Stomach smooth muscle (tissue), 2 donors: Measurements from ENCODE around the gene PIK3R5.

Source experiments
- H3K27ac ChIP-seq: one replicate; pipeline ENCODE4 v1.7.0; 2013; ENCODE audit warnings: mild to moderate bottlenecking, low read length, inconsistent platforms
- H3K27me3 ChIP-seq, 2 donors: one replicate each; pipeline ENCODE4 v1.7.0; 2013; ENCODE audit warnings: low read length in 2 of 2; ENCODE audit not compliant: insufficient read depth in 2 of 2, control insufficient read depth in 1 of 2
- H3K36me3 ChIP-seq, 2 donors: one replicate each; pipeline ENCODE4 v1.7.0; 2013; ENCODE audit warnings: low read length in 2 of 2; ENCODE audit not compliant: control insufficient read depth in 2 of 2, insufficient read depth in 2 of 2
- H3K4me1 ChIP-seq: one replicate; pipeline ENCODE4 v1.7.0; 2013; ENCODE audit warnings: low read length; ENCODE audit not compliant: control insufficient read depth, insufficient read depth
- H3K4me3 ChIP-seq, 2 donors: one replicate each; pipeline ENCODE4 v1.7.0; 2013; ENCODE audit warnings: low read length in 2 of 2
- H3K9ac ChIP-seq, 2 donors: one replicate each; pipeline ENCODE4 v1.7.0; 2013; ENCODE audit warnings: low read length in 2 of 2, mild to moderate bottlenecking in 1 of 2
- H3K9me3 ChIP-seq, 2 donors: one replicate each; pipeline ENCODE4 v1.7.0; 2013; ENCODE audit warnings: low read length in 2 of 2; ENCODE audit not compliant: control insufficient read depth in 2 of 2
- donor health status: healthy.
- donor health status: Pancreatic carcinoma.

The PIK3R5 gene

GRCh38 chr17:8963014-8963413, 2.5 kb downstream of the PIK3R5 start:
- peaks cover 0 to 5% of the 10 kb centered on the region in 2 donors for H3K9me3 ChIP-seq
- no peaks in the 10 kb centered on the region for H3K36me3 ChIP-seq
- H3K4me1 ChIP-seq, result no peaks in the 10 kb centered on the region
- H3K9ac ChIP-seq, result no peak overlapping the region
- H3K27me3 ChIP-seq, result peaks cover 14 to 28% of the 10 kb centered on the region in 2 donors
- H3K27ac ChIP-seq, result no peak overlapping the region
- H3K4me3 ChIP-seq, result no peak overlapping the region

GRCh38 chr17:8961829-8962228, 3.7 kb downstream of the PIK3R5 start:
- Histone ChIP-seq H3K27ac (no peak overlapping the region), H3K4me1 (no peaks in the 10 kb centered on the region), H3K4me3 (no peak overlapping the region), H3K9ac (no peak overlapping the region), H3K27me3 (peaks cover 14 to 24% of the 10 kb centered on the region in 2 donors), H3K36me3 (no peaks in the 10 kb centered on the region), H3K9me3 (no peaks in the 10 kb centered on the region)

- H3K9me3 ChIP-seq, result no peaks in the 10 kb centered on the region
- no peaks in the 10 kb centered on the region for H3K4me1 ChIP-seq
- no peak overlapping the region for H3K9ac ChIP-seq
- H3K36me3 ChIP-seq, result no peaks in the 10 kb centered on the region
- no peak overlapping the region for H3K4me3 ChIP-seq
- H3K27me3 ChIP-seq, result peaks cover 10 to 24% of the 10 kb centered on the region in 2 donors
- no peak overlapping the region for H3K27ac ChIP-seq
Measured at GRCh38 chr17:8960325-8961140, 5.0 kb downstream of the PIK3R5 start.

- H3K4me1 ChIP-seq, result no peaks in the 10 kb centered on the region
- no peaks in the 10 kb centered on the region for H3K9me3 ChIP-seq
- H3K4me3 ChIP-seq, result no peak overlapping the region
- H3K36me3 ChIP-seq, result no peaks in the 10 kb centered on the region
- H3K27me3 ChIP-seq, result peaks cover 2 to 16% of the 10 kb centered on the region in 2 donors
- H3K9ac ChIP-seq, result no peak overlapping the region
- no peak overlapping the region for H3K27ac ChIP-seq
Measured at GRCh38 chr17:8959312-8959918, 6.1 kb downstream of the PIK3R5 start.

GRCh38 chr17:8957721-8958120, 7.8 kb downstream of the PIK3R5 start:
- Histone ChIP-seq H3K27ac (no peak overlapping the region), H3K36me3 (no peaks in the 10 kb centered on the region), H3K4me1 (no peaks in the 10 kb centered on the region), H3K27me3 (peaks cover 0 to 13% of the 10 kb centered on the region in 2 donors), H3K9ac (no peak overlapping the region), H3K9me3 (no peaks in the 10 kb centered on the region), H3K4me3 (no peak overlapping the region)

- Histone ChIP-seq H3K27ac (no peak overlapping the region), H3K27me3 (peaks cover 0 to 13% of the 10 kb centered on the region in 2 donors), H3K36me3 (no peaks in the 10 kb centered on the region), H3K9me3 (no peaks in the 10 kb centered on the region), H3K4me3 (no peak overlapping the region), H3K4me1 (no peaks in the 10 kb centered on the region), H3K9ac (no peak overlapping the region)
Measured at GRCh38 chr17:8956465-8956902, 9.0 kb downstream of the PIK3R5 start.

- peaks cover 0 to 13% of the 10 kb centered on the region in 2 donors for H3K27me3 ChIP-seq
- H3K4me3 ChIP-seq, result no peak overlapping the region
- no peak overlapping the region for H3K27ac ChIP-seq
- no peaks in the 10 kb centered on the region for H3K36me3 ChIP-seq
- no peak overlapping the region for H3K9ac ChIP-seq
- no peaks in the 10 kb centered on the region for H3K9me3 ChIP-seq
- no peaks in the 10 kb centered on the region for H3K4me1 ChIP-seq
Measured at GRCh38 chr17:8955021-8955959, 10.2 kb downstream of the PIK3R5 start.

GRCh38 chr17:8954339-8954738, 11.2 kb downstream of the PIK3R5 start:
- Histone ChIP-seq H3K4me3 (no peak overlapping the region), H3K27me3 (peaks cover 0 to 12% of the 10 kb centered on the region in 2 donors), H3K9me3 (no peaks in the 10 kb centered on the region), H3K9ac (no peak overlapping the region), H3K36me3 (no peaks in the 10 kb centered on the region), H3K27ac (no peak overlapping the region), H3K4me1 (no peaks in the 10 kb centered on the region)

GRCh38 chr17:8953156-8953885, 12.2 kb downstream of the PIK3R5 start:
- no peaks in the 10 kb centered on the region for H3K9me3 ChIP-seq
- H3K27ac ChIP-seq, result no peak overlapping the region
- no peaks in the 10 kb centered on the region for H3K36me3 ChIP-seq
- H3K4me3 ChIP-seq, result no peak overlapping the region
- peaks cover 0 to 12% of the 10 kb centered on the region in 2 donors for H3K27me3 ChIP-seq
- no peaks in the 10 kb centered on the region for H3K4me1 ChIP-seq
- no peak overlapping the region for H3K9ac ChIP-seq

- Histone ChIP-seq H3K36me3 (no peaks in the 10 kb centered on the region), H3K27me3 (peaks cover 0 to 10% of the 10 kb centered on the region in 2 donors), H3K9ac (no peak overlapping the region), H3K9me3 (no peaks in the 10 kb centered on the region), H3K4me1 (no peaks in the 10 kb centered on the region), H3K27ac (no peak overlapping the region), H3K4me3 (no peak overlapping the region)
Measured at GRCh38 chr17:8952191-8952590, 13.3 kb downstream of the PIK3R5 start.
